Medulla oblongata (tissue), 1 donor: Measurements from ENCODE around the gene XXYLT1.
"Not testable (repeated sequence)": the region's sequence is repeated elsewhere in the genome, so short reads cannot be mapped to it uniquely, and the experiment has no call there.

Source experiments
- DNase-seq: peaks from one replicate; pipeline ENCODE4 v3.0.0-alpha.2; 2015; ENCODE audit errors: extremely low spot score

The XXYLT1 gene

DNA sequence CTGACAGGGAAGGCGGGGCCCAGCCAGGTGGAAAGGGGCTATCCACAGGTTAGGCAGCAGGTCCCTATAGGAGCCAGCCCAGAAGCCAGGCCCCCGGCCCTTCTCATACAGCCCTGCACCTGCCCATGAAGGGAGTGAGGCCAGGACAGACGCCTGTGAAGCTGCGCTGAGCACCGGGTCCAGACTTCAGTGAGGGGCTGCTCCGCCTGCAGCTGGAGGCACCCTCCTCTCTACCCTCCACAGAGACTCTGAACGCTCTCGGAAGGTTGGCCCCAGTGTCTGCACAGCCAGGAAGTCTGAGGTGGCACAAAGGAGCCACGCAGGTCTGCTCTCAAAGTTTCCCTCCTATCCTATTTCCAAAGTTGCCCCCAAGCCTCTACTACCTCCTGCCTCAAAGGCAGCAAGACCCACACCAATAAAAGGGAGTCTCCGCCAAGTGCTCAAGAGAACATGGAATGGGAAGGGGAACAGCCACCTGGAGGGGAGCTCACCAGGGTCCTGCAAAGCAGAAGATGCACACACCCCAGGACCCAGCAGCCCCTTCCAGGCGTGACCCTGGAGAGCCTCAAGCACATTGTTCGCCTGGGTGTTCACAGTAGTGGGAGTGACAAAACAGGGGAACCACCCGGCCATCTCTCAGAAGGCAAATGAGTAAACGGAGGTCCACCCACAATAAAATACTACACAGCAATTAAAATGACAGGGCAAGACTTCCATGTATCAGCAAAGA is 19.5 kb downstream of the XXYLT1 start:
- no peak for DNase-seq

DNA sequence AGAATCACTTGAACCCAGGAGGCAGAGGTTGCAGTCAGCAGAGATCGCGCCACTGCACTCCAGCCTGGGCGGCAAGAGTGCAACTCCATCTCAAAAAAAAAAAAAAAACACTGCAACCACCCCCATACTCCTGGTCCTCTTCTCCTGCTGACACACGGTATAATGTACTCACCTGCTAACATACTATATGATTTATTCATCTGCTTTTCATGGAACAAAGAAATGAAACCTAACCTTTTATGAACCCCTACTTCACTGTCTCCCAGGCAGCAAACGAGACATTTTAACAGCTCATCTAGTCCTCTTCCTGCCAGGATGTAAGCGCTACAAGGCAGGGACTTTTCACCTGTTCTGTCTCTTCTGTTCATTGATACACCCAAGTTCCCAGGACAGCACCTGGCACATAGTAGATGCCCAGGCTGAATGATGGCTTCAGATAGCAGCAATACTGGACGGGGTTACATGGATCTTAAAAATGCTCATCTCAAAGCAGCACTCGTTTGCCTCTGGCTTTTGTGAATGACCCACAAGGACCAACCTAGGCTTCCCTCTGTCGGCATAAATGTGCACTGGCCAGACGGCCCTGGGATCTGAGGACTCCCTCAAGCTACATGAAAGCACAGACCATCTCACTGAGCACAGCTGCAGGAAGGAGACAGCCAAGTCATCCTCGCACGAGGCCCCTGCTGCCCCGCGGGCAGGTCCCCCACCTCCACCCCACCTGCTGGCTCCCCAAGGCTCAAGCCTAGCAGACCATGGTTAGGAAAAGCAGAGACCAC is 20.3 kb downstream of the XXYLT1 start:
- DNase-seq: no peak

DNA sequence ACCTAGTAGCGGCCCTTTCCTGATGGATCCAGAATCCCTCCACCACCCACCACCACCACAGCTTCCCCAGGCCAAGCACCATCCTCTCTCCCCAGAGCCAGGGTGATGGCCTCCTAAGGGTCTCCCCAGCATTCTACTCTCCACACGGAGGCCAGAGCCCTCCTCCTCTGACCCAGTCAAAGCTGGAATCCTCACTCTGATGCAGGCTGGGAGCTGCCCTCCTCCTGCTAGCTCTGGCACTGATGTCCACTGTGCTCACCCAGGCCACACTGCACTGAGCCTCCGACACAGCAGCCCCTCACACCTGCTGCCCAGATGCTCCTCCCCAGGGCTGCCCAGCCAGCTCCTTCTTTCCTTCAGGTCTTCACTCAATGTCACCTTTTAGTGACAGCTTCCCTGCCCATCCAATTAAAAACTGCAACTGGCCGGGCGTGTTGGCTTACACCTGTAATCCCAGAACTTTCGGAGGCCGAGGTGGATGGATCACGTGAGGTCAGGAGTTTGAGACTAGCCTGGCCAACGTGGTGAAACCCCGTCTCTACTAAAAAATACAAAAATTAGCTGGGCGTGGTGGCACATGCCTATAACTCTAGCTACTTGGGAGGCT is 21.0 kb downstream of the XXYLT1 start:
- DNase-seq: no peak

DNA sequence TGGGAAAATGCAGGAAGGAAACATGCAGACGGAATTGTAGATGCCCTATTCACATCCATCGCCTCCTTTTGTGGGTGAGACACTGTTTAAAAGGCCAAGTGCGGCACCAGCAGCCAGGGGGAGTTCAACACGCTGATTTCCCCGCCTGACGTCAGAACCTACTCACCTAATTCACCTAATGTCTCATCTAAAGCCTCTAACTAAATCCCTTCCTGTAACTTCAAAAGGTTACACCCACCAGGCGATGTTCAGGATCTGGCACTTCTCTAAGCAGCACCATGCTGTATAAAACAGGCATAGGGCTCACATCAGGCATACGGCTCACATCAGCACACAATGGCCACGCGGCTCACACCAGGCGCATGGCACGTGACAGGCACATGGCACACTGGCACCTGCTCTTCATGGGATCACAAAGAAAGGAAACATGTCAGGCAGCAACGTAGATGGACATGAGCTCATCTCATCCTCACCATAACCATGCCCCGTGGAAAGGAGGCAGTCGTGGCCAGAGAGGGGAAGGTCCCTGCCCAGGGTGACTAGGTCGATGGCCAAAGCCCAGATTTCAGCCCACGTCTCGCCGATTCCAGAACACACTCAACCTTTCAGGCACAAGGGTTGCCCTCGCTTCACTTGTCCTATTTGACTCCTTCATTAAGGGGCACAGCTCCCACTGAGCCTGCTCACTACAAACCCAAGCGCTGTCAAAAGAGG is 21.7 kb downstream of the XXYLT1 start:
- DNase-seq: no peak

DNA sequence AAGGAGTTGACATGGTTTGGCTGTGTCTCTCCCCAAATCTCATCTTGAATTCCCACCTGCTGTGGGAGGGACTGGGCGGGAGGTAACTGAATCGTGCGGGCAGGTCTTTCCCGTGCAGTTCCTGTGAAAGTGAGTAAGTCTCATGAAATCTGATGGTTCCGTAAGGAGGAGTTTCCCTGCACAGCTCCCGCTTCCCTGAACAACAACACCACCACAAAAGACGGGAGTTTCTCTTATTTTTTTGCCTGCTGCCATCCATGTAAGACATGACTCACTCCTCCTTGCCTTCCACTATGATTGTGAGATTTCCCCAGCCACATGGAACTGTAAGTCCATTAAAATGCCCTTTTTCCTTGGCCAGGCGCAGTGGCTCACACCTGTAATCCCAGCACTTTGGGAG is 22.7 kb downstream of the XXYLT1 start:
- no peak for DNase-seq

DNA sequence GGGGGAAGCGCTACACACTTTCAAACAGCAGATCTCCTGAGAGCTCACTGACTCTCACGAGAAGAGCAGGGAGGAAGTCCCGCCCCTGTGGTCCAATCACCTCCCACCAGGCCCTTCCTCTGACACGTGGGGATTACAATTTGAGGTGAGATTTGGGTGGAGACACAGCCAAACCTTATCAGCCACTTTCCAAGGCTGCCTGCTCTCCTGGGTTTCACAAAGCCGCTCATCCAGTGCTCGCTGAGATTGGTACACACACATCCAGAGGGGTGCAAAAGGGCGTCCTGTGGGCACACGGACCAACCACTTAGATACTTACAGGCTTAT is 23.1 kb downstream of the XXYLT1 start:
- DNase-seq: no peak

DNA sequence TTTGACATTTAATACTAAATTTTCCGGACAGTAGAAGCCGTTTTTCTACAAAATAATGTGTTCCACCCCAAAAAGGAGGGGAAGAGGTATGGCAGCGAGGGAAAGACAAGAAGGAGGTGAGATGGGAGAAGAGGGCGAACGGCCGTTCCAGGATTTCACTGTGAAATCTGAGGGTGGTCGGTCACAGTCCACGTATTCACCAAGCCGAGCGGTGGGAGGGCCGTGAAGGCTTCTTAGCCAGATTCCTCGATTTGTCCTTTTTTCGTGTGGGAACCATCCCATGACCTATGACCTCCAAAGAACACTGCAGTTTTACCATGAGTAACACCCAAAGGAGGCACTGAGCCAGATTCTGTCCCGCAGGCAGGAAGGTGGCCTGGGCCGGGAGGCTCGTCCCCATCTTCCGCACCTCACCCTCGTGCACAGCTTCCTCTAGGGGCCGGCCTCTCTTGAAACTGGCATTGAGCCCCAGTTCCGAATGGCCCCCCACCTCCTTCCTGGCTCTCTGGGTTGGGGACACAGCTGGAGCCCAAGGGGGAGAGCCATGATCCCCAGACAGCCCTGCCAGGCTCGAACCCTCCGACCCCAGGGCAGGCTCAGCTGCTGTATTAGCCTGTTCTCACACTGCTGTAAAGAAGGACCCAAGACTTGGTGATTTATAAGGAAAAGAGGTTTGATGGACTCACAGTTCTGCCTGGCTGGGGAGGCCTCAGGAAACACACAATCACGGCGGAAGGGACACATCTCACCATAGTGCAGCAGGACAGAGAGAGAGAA is 23.7 kb downstream of the XXYLT1 start:
- DNase-seq: no peak

DNA sequence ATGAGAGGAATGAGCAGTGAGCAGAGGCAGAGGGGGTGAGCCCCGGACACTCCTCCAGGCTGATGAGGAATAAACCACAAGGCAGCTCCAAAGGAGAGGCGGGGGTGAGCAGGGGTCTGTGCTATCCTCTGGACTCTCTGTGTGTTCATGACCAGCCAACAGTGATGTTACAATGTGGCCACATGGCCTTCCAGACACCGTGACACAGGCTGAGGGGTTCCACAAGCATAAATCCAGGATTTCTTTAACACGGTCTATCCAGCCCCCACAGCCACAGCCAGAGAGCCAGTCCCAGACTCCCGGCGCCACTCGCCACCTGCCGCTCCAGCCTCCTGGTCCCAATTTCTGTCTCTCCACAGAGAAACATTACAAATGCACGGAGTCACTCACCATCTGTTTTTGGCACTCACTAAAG is 24.4 kb downstream of the XXYLT1 start:
- DNase-seq: no peak

DNA sequence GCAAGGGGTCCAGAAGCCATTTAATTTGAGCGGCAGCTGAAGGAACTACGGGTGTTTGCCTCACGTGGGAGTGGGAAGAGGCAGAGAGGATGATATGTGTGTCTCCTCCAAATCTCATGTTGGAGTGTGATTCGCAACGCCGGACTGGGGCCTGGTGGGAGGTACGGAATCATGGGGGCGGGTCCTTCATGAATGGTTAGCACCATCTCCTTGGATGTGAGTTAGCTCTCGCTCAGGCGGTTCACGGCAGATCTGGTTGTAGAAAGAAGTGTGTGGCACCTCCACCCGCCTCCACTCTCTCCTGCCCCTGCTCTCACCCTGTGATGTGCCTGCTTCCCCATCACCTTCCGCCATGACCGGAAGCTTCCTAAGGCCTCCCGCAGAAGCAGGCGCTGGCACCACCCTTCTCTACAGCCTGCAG is 25.4 kb downstream of the XXYLT1 start:
- no peak for DNase-seq

DNA sequence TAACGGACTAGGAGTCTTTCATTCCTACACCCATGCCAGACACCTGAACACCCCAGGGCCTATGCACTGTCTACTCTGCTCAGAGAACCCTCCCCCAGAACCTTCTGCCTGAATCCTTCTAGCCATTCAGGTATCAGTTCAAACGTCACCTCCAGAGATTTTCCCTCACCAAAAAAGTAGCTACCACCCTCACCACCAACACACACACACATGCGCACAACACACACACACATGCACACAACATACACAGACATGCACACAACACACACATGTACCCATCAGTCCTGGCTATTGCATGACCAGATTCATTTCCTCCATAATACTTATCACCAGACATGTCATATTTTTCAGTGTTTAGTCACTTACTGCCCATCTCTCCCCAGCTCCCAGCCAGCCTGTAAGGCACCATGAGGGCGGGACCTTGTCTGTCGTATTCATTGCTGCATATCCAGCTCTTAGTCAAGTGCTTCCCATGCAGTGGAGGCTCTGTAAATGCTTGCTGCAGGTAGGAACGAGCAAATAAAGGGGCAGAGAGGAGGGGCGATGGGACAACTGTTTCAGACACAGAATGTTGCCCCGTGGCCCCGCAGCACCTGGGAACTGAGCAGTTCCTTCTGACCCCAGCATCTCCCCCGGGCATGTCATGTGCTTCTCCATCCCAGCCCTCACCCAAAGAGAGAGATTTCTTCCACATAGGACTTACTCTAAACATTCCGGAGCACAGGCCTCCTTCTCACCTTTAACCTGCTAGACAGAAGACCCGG is 29.2 kb downstream of the XXYLT1 start:
- DNase-seq: no peak

DNA sequence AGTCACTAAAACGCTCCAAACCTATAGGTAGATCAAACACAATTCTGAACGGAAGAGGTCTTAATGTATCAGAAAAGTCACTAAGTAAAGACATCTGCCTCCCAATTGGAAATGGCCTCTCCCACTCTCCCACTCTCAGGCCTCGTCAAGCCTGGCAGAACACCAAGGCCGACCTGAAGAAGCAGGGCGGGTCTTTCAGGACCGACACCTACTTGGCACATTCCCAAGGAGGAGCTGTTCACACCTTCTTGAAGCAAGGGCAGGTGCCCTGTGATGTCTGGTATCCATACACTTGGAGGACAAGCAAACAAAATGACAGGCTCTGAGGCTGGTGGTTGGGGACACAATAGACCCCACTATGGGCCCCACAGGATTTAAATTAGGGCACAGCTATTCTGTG is 30.0 kb downstream of the XXYLT1 start:
- no peak for DNase-seq

DNA sequence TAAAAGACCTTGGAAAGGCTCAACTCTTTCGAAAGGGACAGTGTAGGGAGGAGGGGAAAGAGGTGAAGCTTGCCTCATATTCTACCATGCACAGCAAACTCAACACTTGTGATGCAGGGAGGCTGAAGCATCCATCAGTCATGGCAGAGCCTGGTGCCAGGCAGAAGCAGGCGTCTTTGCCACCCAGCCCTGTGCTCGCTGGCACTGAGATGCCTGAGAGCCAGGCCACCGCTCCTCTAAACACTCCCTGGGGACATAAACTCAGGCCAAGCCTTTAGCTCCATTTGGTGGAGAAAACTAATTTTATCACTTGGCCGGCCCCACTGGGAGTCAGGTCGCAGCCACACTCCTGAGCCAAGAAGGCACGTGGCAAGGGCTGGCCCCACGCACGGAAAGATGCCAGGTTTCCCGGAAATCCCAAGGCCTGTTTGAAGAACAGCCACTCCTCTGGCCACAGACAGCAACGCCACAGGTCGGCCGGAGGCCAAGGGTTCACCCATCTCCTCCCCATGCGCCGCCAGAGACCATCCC is 30.7 kb downstream of the XXYLT1 start:
- DNase-seq: peak; percentile 25

DNA sequence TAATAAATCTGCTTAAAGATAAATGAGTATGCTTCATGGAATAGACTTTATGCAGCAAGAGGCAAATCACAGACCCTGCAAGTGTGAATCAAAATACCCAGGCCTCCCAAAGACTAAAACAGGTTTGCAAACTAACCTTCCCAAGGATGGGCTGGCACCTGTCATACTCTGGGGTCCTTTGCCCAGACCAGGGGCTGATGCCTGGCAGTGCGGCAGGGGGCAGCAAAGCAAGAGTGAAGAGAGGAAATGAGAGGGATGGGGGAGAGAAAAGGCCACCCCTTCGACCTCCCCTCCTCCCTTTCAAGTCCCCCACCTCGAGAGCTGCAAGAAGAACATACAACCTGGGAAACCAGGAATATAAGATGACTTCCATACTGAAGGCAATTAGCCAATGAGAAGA is 31.8 kb downstream of the XXYLT1 start:
- no peak for DNase-seq

DNA sequence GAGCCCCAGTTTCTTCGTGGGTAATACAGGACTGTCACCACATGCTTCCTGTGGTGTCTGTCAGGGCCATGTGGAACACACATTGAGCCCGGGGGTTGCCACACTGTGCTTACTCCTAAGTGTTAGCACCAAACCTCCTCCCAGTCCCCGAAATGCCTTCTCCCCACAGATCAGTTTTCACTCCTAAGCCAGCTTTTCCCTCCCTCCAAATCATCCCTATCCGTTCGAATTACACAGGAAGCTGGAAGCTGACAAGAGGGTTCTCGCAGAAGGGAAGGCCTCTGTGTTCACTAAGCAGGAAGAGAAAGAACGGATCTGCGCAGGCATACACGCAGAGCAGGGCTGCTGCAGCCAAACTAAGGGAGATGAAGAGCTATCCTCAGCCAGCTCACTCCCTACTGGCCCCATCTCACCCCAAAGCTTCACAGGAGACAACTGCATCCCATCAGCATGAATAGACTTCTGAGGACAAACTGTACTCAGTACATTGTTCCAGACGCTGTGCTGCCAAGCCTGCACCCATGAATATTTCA is 32.3 kb downstream of the XXYLT1 start:
- no peak for DNase-seq

DNA sequence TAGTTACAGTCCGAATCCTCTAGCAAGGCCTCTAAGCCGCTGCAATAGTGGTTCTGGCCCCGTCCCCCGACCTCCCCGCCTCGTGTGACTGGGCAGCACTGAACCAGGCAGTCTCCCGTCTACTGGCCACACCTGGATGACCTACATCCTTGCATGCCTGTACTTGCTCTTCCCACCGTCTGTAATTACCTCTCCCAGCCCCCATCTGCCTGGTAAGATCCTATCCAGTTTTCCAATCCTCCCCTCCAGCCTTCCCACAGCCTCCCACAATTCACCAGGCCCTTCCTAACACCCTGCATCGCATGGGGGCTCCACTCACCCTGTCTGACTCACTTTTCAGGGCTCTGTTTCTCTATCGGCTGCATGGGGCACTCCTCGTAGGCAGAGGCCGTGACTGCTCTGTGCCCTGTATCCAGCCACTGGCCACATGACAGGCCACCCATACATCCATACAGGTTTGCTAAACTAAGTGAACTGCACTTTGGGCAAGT is 32.8 kb downstream of the XXYLT1 start:
- DNase-seq: no peak

DNA sequence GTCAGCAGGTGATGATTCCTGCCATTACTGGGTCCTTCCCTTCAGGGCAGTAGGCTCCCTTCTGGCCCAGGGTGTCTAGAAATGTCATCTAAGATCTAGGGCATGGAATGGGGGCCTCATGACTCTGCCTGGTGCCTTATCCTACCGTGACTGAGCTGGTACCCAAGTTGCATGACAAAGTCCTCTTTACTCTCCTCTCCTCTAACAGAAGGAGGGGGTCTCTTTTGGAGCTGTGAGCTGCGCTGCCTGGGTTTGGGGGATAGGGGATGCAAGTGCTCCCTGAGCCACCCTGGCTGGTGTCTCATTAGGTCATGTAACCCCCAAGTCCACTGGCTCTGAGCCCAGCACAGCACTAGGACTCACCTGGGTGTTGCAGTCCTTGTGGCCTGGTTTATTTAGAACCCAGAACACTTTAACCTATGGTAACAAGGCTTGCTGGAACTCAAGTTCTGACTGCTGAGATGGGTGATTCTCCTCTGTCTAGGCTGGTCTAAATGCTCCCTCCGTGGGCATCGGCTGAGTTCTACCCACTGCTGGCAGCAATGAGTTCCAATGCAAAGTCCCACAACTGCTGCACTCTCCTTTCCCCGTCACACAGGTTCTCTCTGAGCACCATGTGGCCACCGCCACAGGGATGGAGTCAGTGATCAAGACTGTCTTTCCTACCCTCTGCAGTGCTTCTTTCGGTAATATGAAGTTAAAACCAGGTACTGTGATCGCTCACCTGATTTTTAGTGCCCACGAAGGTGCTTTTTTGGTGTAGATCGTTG is 34.0 kb downstream of the XXYLT1 start:
- DNase-seq: no peak

DNA sequence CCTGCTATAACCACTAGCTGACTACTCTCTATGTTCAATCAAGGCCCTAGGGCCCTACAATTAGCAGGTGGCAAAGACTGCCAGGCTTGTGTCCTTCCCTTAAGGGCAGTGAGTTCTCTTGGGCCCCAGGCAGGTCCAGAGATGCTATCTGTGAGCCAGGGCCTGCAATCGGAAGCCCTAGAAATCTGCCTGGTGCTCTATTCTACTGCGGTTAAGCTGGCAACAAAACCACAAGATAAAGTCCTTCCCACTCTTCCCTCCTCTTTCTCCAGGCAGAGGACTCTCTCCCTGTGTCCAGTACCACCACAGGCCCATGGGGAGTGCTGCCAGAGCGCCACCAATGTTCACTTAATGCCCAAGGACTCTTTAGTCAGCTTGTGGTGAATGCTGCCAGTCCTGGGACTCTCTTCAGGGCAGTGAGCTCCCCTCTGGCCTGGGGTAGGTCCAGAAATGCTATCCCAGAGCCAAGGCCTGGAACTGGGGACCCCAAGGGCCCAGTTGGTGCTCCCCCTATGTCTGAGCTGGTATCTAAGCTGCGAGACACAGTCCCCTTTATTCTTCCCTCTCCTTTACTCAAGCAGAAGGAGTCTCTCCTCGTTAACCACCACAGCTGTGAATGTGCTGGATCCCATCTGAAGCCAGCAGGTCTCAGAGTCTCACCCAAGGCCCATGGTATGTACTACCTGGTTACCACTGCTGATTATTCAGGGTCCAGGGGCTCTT is 34.7 kb downstream of the XXYLT1 start:
- DNase-seq: no peak

DNA sequence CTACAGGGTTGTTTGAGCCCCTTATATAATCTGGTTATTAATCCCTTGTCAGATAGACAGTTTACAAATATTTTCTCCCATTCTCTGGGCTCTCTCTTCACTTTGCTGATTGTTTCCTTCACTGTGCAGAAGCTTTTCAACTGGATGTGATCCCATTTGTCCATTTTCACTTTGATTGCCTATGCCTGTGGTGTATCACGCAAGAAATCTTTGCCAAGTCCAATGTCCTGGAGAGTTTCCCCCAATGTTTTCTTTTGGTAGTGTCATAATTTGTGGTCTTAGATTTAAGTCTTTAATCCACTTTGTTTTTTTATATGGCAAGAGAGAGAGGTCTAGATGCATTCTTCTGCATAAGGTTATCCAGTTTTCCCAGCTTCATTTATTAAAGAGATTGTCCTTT is 40.7 kb downstream of the XXYLT1 start:
- DNase-seq: no peak

DNA sequence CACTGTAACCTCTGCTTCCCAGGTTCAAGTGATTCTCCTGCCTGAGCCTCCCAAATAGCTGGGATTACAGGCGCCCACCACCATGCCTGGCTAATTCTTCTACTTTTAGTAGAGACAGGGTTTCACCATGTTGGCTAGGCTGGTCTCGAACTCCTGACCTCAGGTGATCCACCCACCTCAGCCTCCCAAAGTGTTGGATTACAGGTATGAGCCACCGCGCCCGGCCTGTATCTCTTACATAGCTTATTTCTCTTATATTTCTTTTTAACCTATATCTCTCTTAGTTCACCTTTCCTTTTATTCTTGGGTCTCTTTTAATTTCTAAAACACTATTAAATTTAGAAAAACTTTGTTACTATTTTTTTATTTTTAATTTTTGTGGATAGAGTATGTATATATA is 42.1 kb downstream of the XXYLT1 start:
- not testable (repeated sequence) for DNase-seq
